Temporal lobe (tissue), 1 donor: ENCODE data around the gene ZNF780A. TPM values are rescaled to one million over a fixed set of nuclear protein-coding genes. Genes with fewer than 3 reads are reported as not detected.

Experiments used
- total RNA-seq: library from RNA; depleted of rRNA; stranded (reverse); fragments of >200 nt; gene quantifications from one replicate; pipeline ENCODE4 v1.2.3, GENCODE V29; 2014

The ZNF780A gene
- total RNA-seq, 1 donor from 2014 or later: 29.5 TPM

Other genes with a start within 250 kb of the ZNF780A start
- gene FBL, start 244.6 kb downstream of the ZNF780A start, total RNA-seq: 157 TPM
- gene FCGBP, start 156.3 kb downstream of the ZNF780A start, total RNA-seq: 2.5 TPM
- 52.6 TPM for gene PSMC4, start 119.8 kb downstream of the ZNF780A start, total RNA-seq
- gene ZNF546, start 93.9 kb downstream of the ZNF780A start, total RNA-seq: 14.0 TPM
- gene ZNF780B, start 34.7 kb downstream of the ZNF780A start, total RNA-seq: 34.9 TPM
- 28.5 TPM for gene MAP3K10, start 100.5 kb upstream of the ZNF780A start, total RNA-seq
- gene TTC9B, start 127.4 kb upstream of the ZNF780A start, total RNA-seq: 32.0 TPM
- gene CCNP, start 135.7 kb upstream of the ZNF780A start, total RNA-seq: 0.49 TPM
- gene AKT2, start 194.4 kb upstream of the ZNF780A start, total RNA-seq: 36.9 TPM